Endodermal cell (in vitro differentiated cells): ENCODE results near the gene CD180. TPM values are rescaled to one million over a fixed set of nuclear protein-coding genes. Genes with fewer than 3 reads are reported as not detected.
A peak's percentile ranks its signal among the peaks of the same experiment; 100 is the strongest.

Experiments used
- DNase-seq: peaks from one replicate; pipeline ENCODE4 v3.0.0-alpha.2; 2017
- H3K27ac ChIP-seq: 2 replicates; pipeline ENCODE4 v1.5.1; 2013; ENCODE audit warnings: mild to moderate bottlenecking, low read depth, low read length, moderate library complexity
- H3K27me3 ChIP-seq: 2 replicates; pipeline ENCODE4 v1.6.1; 2013; ENCODE audit warnings: mild to moderate bottlenecking, low read length, moderate library complexity; ENCODE audit not compliant: insufficient read depth, control insufficient read depth, poor library complexity, severe bottlenecking
- H3K36me3 ChIP-seq: 2 replicates; pipeline ENCODE4 v1.7.0; 2013; ENCODE audit warnings: mild to moderate bottlenecking, low read length, moderate library complexity; ENCODE audit not compliant: control insufficient read depth, insufficient read depth
- H3K4me1 ChIP-seq: one replicate; pipeline ENCODE4 v1.7.0; 2013; ENCODE audit warnings: low read length; ENCODE audit not compliant: control insufficient read depth, insufficient read depth
- H3K4me3 ChIP-seq: 2 replicates; pipeline ENCODE4 v1.5.1; 2013; ENCODE audit warnings: mild to moderate bottlenecking, low read length, moderate library complexity
- H3K9ac ChIP-seq: 2 replicates; pipeline ENCODE4 v1.6.1; 2013; ENCODE audit warnings: mild to moderate bottlenecking, low read length, moderate library complexity; ENCODE audit not compliant: poor library complexity, severe bottlenecking; ENCODE audit errors: extremely low read depth
- H3K9me3 ChIP-seq: 2 replicates; pipeline ENCODE4 v1.6.1; 2013; ENCODE audit warnings: mild to moderate bottlenecking, low read length, moderate library complexity; ENCODE audit not compliant: control insufficient read depth
- H3K27ac Mint-ChIP-seq: 2 replicates; pipeline ENCODE4 v1.8.0; 2020; ENCODE audit warnings: mixed read lengths
- H3K27me3 Mint-ChIP-seq: 2 replicates; pipeline ENCODE4 v1.8.0; 2021; ENCODE audit warnings: mild to moderate bottlenecking, mixed read lengths; ENCODE audit not compliant: insufficient read depth
- H3K36me3 Mint-ChIP-seq: 2 replicates; pipeline ENCODE4 v1.8.0; 2020; ENCODE audit warnings: low read depth, mixed read lengths
- H3K4me1 Mint-ChIP-seq: 2 replicates; pipeline ENCODE4 v1.8.0; 2020; ENCODE audit warnings: mixed read lengths
- H3K4me3 Mint-ChIP-seq: 2 replicates; pipeline ENCODE4 v1.8.0; 2020; ENCODE audit warnings: mild to moderate bottlenecking, moderate library complexity, mixed read lengths
- H3K9me3 Mint-ChIP-seq: 2 replicates; pipeline ENCODE4 v1.8.0; 2020; ENCODE audit warnings: mild to moderate bottlenecking, mixed read lengths
- WGBS, 2 experiments: methylation state at CpG; one replicate each; pipeline versions ENCODE4 v1.1.5 to v1.1.7; 2013; ENCODE audit warnings: missing lambda C conversion rate in 2 of 2, mixed read lengths in 1 of 2; ENCODE audit not compliant: insufficient coverage in 1 of 2, insufficient read length in 1 of 2; 5-methylcytosine and 5-hydroxymethylcytosine counted together
- total RNA-seq, 2 donors: library from RNA; stranded (reverse); fragmentation: NEBNext Ultra II Directional in 1 of 2; extraction: Animal tissue kit (Norgen Biotek cat#: 25700) in 1 of 2; gene quantifications; 2 replicates in 1 of 2; 3 replicates in 1 of 2; pipeline ENCODE4 v1.2.1, GENCODE V29; 2021
- TF ChIP-seq, protein P1 (sequence below): fragments of 200-600 bp; sonication (generic); conservative IDR thresholded peaks from 2 replicates; pipeline ENCODE4 v1.5.0; 2021; ENCODE audit warnings: antibody characterized with exemption, mild to moderate bottlenecking

Gene CD180
- total RNA-seq, 2 donors from 2014 or later: not detected

DNA sequence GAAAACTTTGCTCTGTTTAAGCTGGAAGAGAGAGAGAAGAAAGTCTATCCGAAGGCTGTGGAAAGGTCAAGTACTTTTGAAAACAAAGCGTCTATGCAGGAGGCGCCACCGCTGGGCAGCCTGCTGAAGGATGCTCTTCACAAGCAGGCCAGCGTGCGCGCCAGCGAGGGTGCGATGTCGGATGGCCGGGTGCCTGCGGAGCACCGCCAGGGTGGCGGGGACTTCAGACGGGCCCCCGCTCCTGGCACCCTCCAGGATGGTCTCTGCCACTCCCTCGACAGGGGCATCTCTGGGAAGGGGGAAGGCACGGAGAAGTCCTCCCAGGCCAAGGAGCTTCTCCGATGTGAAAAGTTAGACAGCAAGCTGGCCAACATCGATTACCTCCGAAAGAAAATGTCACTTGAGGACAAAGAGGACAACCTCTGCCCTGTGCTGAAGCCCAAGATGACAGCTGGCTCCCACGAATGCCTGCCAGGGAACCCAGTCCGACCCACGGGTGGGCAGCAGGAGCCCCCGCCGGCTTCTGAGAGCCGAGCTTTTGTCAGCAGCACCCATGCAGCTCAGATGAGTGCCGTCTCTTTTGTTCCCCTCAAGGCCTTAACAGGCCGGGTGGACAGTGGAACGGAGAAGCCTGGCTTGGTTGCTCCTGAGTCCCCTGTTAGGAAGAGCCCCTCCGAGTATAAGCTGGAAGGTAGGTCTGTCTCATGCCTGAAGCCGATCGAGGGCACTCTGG lies 32.6 kb downstream of the CD180 start:
- no peak overlapping the region for H3K4me3 ChIP-seq
- no peaks in the 10 kb centered on the region for H3K27me3 ChIP-seq
- Mint-ChIP-seq H3K4me1 (peaks cover 26% of the 10 kb centered on the region), H3K27ac (no peak overlapping the region), H3K4me3 (no peak overlapping the region), H3K9me3 (no peaks in the 10 kb centered on the region), H3K36me3 (peaks cover 12% of the 10 kb centered on the region), H3K27me3 (no peaks in the 10 kb centered on the region)
- H3K9ac ChIP-seq: no peak overlapping the region
- WGBS, 2 experiments: 92% methylated on average over 31 to 33 of the region's 33 CpGs
- peaks cover 8% of the 10 kb centered on the region for H3K4me1 ChIP-seq
- TF ChIP-seq, protein P1, sequence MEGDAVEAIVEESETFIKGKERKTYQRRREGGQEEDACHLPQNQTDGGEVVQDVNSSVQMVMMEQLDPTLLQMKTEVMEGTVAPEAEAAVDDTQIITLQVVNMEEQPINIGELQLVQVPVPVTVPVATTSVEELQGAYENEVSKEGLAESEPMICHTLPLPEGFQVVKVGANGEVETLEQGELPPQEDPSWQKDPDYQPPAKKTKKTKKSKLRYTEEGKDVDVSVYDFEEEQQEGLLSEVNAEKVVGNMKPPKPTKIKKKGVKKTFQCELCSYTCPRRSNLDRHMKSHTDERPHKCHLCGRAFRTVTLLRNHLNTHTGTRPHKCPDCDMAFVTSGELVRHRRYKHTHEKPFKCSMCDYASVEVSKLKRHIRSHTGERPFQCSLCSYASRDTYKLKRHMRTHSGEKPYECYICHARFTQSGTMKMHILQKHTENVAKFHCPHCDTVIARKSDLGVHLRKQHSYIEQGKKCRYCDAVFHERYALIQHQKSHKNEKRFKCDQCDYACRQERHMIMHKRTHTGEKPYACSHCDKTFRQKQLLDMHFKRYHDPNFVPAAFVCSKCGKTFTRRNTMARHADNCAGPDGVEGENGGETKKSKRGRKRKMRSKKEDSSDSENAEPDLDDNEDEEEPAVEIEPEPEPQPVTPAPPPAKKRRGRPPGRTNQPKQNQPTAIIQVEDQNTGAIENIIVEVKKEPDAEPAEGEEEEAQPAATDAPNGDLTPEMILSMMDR: no peak
- H3K36me3 ChIP-seq: peaks cover 7% of the 10 kb centered on the region
- no peaks in the 10 kb centered on the region for H3K9me3 ChIP-seq
- no peak for DNase-seq
- no peak overlapping the region for H3K27ac ChIP-seq

DNA sequence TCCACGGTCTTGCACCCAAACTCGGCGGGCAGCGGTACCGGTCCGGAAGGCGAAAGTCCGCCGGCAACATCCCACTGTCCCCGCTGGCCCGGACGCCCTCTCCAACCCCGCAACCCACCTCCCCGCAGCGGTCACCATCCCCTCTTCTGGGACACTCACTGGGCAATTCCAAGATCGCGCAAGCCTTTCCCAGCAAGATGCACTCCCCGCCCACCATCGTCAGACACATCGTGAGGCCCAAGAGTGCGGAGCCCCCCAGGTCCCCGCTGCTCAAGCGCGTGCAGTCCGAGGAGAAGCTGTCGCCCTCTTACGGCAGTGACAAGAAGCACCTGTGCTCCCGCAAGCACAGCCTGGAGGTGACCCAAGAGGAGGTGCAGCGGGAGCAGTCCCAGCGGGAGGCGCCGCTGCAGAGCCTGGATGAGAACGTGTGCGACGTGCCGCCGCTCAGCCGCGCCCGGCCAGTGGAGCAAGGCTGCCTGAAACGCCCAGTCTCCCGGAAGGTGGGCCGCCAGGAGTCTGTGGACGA lies 33.3 kb downstream of the CD180 start:
- H3K4me1 Mint-ChIP-seq: peaks cover 26% of the 10 kb centered on the region
- no peaks in the 10 kb centered on the region for H3K27me3 Mint-ChIP-seq
- H3K27ac ChIP-seq: no peak overlapping the region
- peak; percentile 62 for DNase-seq
- H3K9ac ChIP-seq: no peak overlapping the region
- H3K9me3 Mint-ChIP-seq: no peaks in the 10 kb centered on the region
- peaks cover 8% of the 10 kb centered on the region for H3K4me1 ChIP-seq
- no peaks in the 10 kb centered on the region for H3K27me3 ChIP-seq
- H3K4me3 Mint-ChIP-seq: no peak overlapping the region
- 97 to 98% methylated on average over 37 to 44 of the region's 44 CpGs for WGBS, 2 experiments
- H3K36me3 ChIP-seq: peaks cover 7% of the 10 kb centered on the region
- H3K36me3 Mint-ChIP-seq: peaks cover 12% of the 10 kb centered on the region
- H3K9me3 ChIP-seq: no peaks in the 10 kb centered on the region
- H3K27ac Mint-ChIP-seq: no peak overlapping the region
- TF ChIP-seq, protein P1: no peak
- no peak overlapping the region for H3K4me3 ChIP-seq

DNA sequence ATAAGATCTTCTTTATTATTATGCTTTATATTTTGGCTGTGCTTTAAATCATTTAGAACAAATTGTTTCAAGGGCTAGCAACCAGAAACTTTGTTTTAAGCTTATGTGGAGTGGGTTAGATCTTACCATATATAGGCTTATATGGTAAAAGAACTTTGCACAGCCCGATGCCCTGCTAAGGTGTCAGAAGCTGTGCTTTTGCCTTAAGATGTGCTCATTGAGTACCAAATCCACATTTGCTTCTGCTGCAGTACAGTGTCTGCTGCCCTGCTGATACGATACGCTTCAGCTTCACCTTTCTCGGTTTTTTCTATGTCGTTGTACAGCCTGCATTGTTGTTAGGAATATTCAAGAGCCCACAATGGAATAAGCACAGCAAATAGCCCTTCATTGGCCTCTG lies 34.8 kb downstream of the CD180 start:
- Mint-ChIP-seq H3K36me3 (peaks cover 12% of the 10 kb centered on the region), H3K27me3 (no peaks in the 10 kb centered on the region), H3K9me3 (no peaks in the 10 kb centered on the region), H3K27ac (no peak overlapping the region), H3K4me1 (peaks cover 24% of the 10 kb centered on the region), H3K4me3 (no peak overlapping the region)
- no peak for DNase-seq
- no peaks in the 10 kb centered on the region for H3K9me3 ChIP-seq
- 86 to 90% methylated on average over 5 of the region's 5 CpGs for WGBS, 2 experiments
- H3K4me3 ChIP-seq: no peak overlapping the region
- TF ChIP-seq, protein P1: no peak
- H3K27me3 ChIP-seq: no peaks in the 10 kb centered on the region
- H3K9ac ChIP-seq: no peak overlapping the region
- H3K36me3 ChIP-seq: peaks cover 7% of the 10 kb centered on the region
- peaks cover 8% of the 10 kb centered on the region for H3K4me1 ChIP-seq
- no peak overlapping the region for H3K27ac ChIP-seq
